Renal cortical epithelial cell (primary cell): Measurements from ENCODE around the gene AP3S2. TPM values are rescaled to one million over a fixed set of nuclear protein-coding genes. Genes with fewer than 3 reads are reported as not detected.
"Not testable (repeated sequence)": the region's sequence is repeated elsewhere in the genome, so short reads cannot be mapped to it uniquely, and the experiment has no call there.

ENCODE experiments used
- DNase-seq: peaks from one replicate; pipeline ENCODE4 v3.0.0-alpha.2; 2011; ENCODE audit warnings: low read depth
- total RNA-seq: library from RNA; depleted of rRNA; stranded (reverse); fragments of >200 nt; gene quantifications from 2 replicates; pipeline ENCODE4 v1.2.3, GENCODE V29; 2014

Gene AP3S2
- total RNA-seq, 1 donor from 2014 or later = 74.4 TPM

DNA sequence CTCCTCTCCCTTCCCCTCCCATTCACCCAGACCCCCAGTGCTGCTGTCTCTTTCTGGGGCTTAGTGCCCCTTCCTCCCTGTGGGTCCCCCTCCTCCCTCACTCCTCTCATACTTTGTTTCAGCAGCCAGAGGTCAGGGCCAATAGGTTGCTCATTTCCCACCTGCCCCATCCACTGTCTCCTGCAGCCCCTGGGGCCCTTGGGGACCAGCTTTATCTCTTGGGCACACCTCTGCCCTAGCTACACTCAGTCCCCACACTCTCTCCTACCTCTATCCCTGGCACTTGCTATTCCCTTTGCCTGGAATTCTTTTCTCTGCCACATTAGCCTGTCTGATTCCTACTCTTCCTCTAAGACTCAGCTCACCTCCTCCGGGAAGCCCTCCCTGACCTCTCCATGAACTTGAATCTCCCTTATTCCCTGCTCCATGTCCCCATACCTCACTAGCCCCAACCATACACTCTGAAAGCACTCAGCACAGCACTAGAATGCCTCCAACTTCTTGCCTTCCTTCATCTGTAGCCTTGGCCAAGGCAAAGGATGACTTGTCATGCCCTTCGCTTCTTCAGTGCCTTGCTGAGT, 93.8 kb downstream of the AP3S2 start:
- DNase-seq = no peak

DNA sequence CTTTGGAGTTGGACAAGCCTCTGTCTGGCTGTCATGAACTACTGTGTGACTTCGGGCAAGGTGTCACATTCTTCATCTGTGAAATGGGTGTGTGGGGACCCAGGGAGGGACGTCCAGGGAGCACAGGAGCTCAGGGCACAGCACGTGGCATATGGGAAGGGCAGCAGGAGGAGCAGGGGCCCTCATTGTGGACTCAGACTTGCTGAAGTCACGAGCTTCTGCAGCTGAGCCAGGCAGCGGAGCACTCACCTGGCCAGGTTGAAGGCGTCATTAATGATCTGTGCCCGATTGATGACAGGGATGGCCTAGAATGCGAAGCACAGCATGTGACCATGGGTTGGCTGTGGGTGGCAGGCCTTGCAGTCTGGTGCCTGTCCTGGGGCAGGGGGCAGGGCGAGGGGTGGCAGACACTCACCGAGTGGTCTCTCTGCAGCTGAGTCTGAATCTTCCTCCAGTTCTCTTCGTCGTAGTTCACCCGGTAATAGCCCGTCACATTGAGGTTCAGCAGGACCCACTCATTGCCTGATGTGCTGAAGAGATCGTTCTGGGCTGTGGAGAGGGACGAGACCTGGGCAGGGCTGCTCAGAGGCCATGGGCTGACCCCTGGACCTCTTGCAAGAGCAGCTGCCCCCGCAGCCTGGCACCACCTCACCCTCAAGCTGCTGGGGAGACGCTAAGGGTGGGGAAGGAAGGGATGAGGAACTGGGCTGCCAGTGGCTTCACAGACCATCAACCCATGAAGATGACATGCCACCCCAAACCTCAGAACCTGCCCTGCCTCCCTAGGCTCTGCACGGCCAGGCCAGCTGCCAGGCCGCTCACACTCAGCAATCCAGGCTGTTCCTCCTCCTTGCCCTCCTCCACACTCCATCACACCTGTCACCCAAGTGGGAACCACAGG, 94.5 kb downstream of the AP3S2 start:
- no peak for DNase-seq

DNA sequence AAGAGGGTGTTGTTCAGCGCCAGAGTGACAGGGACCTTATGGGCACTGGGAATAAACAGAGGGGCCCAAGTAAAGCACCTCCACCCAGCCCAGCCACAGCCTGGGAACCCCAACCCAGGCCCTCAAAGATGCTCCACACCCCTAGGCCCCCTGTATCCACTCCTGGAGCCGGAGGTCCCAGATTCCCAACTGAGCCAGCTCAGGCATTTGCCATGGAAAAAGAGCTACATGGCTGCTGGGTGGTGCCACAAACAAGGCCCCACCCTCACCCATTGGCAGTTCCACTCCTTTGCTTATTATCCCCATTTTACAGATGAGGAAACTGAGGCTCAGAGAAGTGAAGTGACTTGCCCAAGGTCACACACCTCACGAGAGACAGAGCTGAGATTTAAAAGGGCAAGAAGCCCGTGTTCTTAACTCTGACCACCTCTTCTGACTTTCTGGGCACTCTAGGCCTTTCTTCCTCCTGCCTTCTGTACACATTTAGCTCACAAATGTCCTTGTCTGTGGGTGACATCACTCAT, 96.1 kb downstream of the AP3S2 start:
- DNase-seq = no peak

DNA sequence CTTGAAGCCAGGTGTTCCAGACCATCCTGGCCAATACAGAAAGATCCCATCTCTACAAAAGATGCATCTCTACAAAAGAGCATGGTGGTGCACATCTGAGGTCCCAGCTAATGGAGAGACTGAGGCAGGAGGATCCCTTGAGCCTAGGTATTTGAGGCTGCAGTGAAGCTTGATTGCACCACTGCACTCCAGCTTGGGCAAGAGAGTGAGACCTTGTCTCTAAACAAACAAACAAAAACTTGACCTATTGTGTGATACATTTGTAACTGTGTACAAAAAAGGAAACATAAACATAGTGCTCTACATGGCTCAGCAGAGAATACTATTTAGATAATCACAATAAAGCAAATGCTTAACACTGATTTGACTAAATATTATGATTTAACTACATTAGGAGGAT, 97.8 kb downstream of the AP3S2 start:
- DNase-seq = no peak

DNA sequence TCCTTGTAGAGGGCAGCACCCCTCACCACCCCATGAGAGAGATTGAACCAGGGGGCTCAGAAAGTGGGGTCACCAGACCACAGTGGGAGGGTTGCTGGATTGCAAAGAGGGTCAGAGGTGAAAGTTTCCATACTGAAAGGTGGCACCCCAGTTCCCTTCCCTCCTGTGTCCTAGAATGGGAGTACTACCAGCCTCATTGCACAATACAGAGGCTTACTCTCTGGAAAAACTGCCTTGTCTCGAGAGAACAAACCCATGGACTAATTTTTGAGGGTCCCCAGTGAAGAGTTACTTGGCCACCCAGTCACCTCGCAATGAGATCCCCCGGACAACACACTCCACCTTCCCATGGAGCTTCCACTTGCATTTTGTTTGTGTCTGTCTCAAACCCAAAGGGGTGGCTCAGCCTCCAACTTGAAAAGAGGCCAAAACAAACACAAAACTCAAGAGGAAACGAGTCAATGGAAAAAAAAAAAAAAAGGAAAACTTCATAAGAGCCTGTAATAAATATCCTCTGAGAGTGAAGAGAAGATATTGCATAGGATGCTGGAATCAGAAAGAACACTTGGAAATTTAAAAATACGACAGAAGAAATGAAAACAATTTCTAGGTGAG, 99.1 kb downstream of the AP3S2 start:
- peak; percentile 55 for DNase-seq

DNA sequence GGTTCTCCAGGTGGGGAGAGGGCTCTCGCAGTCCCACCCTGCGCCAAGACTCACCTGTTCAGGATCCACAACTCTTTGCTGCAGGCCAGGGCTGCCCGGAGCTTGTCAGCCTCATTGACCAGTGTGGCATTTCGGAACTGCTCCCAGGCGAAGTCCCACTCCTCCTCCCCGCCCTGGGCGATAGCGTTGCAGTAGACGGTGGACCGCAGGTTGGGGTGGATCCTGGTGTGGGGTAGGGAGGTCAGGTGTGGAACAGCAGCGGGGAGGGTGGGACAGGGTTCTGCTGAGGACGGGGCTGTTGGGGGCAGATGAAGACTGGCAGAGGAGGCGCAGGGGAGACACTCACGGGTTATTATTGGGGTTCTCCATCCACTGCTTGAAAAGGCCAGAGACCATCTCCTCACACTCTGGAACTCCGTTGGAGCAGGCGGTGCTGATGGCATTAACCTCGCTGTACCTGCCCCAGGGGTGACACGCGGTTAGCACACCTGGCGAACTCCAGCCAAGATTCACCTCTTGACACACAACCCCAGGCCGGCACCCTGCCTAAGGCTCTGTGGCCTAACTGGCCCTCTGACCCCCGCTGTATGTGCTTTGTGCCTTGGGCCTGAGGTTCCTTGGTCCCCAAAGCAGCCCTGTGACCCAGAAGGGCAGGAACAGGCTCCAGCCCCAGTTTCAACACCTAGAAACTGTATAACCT, 101.5 kb downstream of the AP3S2 start:
- no peak for DNase-seq

DNA sequence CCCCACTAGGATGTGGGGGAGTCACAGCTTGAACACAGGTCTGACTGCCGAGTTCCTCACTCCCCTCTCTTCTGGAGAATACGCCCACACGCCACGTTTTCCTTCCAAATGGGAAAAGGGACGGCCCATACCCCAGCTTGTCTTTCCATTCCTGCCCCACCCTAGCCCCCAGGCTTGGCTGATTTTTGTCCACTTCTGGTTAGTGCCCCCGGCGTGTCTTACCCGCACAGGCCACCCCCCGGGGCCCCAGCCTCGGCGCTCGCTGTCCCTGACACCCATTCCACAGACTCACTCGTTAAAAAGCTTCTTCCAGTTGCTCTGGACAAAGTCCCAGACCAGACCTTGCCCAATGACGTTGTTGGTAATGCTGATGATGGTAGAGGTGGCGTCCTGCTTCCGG, 103.1 kb downstream of the AP3S2 start:
- DNase-seq = no peak

DNA sequence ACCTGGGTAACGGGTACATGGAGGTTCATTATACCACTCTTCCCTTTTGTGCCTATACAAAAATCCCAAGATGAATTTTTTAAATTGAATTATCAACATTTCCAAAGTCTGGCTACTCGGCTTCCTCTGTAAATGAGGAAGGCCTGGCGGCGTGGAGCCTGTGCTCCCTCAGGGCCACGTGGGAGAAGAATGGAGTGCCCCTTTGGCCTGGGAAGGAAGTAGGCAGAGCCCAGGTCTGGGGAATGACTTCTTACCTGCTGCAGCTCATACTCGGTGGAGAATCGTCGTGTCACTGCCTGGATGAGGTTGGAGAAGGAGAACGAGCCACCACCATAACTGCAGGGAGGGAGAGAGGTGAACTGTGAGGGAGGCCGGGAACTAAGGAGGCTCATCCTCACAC, 103.6 kb downstream of the AP3S2 start:
- DNase-seq = no peak

DNA sequence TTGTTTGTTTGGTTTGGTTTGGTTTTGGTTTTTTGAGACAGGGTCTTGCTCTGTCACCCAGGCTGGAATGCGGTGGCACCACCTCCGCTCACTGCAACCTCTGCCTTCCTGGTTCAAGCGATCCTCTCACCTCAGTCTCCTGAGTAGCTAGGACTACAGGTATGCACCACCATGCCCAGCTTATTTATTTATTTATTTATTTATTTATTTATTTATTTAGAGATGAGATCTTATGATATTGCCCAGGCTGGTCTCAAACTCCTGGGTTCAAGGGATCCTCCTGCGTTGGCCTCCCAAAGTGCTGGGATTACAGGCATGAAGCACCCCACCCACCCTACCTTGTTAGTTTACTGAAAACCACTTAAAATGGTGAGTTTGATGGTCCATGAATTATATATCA, 105.2 kb downstream of the AP3S2 start:
- DNase-seq = not testable (repeated sequence)

DNA sequence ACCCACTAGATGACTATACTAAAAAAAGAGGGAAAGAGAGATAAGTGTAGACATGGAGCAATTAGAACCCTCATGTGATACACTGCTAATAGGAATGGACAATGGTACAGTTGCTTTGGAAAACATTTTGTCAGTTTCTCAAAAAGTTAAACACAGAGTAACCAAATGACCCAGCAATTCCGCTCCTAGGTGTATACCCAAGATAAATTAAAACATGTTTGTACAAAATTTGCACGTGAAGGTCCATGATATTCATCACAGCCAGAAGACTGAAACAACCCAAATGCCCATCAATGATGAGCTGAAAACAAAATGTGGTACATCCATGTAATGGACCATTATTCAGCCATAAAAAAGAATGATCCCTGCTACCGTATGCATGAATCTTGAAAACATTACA, 105.8 kb downstream of the AP3S2 start:
- DNase-seq = no peak

DNA sequence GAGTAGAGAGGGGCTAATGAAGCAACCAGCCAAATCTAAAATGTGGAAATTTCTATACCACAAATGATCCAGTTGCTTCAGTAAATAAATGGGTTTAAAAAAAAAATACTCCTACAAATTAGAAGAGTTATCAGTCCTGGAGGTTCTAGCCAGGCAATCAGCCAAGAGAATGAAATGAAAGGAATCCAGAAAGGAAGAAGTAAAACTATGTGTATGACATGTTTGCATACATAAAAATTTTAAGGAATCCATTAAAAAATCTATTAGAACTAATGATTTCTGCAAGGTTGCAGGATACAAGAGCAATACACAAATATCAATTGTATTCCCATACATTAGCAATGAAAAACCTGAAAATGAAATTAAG, 108.0 kb downstream of the AP3S2 start:
- no peak for DNase-seq

DNA sequence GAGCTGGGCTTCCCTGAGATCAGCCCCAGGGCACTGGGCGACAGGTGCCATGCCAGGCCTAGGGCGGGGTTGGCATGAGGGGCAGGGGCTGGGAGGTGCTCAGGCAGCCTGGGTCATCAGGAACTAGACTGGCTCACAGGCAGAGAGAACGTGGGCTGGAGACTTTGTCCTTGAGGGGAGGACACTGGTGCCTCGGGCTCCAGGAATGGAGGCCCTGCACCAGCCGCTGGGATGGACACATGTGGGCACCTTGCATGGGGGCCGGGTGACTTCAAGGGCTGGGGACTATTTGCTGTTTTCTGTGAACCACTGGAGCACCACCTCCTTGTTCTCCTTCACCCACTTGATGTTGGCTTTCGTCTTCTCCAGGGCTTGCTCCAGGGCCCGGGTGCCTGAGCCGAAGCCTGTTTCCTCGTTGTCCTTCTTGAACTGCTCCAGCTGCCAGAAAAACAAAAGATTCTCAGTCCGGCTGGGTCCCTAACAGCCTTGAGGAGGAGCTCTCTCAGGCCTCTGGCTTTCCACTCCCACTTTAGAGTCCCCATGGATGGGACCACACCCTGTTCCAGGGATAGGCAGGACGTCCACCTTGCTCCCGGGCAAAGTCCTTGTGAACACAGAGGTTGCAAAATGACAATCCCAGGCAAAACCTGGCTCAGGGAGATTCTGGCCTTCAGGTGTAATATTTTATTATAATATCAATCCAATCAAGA, 108.6 kb downstream of the AP3S2 start:
- no peak for DNase-seq

DNA sequence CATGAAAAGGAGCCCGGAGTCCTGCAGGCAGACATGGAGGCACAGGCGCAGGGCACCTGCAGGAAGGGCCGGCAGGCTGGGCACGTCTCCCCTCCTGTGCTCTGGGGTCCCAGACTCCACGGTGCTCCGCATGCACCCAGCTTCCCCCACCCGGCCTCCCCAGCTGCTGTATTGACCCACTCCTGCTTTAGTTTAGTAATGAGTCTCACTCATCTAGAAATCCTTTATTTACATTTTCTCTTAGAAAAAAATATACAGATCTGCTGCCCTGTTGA, 109.2 kb downstream of the AP3S2 start:
- no peak for DNase-seq

DNA sequence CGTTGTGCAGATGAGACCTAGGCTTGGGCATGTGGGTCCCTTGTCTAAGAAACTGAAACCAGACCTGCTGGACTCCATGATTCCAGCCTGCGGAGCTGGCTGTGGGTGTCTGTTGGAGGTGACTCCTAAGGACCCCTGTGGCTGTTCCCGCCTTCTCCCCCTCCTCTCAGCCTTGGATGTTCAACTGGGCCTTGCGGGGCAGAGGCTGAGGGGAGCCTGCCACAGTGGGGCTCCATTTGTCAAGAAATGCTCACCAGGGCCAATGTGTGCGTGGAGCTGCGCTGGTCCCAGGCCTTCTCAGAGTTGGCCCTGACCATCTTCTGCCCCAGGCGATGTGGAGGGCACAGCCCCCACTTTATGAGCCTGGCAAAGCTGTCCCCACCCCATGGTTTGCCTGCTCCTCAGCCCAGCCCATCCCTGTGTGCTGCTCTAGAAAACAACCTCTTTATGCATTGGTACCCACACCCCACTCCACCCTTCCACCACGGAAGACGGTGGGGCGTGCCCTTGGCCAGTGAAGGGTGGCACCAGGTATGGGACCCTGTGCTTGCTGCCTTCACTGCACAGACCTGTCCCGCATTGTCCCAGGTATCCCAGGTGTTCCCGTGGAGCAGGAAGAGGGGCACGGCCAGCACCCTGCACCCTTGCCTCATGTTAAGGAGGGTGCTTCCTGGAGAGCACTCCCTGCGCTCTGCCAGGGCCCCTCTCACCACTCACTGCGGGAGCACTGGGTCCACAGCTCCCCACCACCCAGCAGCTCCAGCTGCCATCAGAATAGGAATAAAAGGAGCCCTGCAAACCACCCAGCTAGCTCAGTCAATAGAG, 109.7 kb downstream of the AP3S2 start:
- DNase-seq = no peak

DNA sequence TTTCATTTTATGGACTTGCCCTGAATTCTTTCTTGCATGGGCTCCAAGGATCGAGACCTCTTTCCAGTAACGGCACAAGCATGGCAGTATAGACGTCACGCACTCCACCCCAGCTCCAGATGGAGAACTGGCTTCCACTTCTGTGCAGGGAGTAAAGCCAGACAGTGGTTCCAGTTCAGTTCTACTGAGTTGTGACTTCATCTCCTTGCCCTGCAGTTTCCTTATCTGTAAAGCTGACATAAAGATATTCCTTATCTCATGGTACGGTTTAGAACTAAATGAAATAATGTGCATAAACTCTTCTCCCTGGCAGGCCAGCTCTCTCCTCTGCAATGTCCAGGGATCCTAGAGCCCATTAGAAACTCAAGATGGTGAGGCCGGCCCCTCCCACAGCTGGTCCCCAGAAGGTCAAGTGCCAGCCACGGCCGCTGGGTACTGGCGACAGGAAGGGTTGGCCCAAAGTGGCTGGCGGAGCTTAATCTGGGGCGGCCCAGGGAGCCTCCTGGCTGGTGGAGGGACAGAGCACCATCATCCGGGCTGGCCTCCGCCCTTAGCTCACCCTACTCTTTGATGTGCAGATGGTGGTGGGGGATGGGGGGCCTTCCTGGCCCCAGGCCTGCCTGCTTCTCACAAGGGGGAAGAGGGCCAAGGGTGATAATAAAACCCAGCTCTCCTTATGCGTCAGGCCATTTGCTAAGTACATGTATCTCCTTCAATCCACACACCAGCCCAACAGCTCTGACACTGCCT, 110.5 kb downstream of the AP3S2 start:
- DNase-seq = no peak

DNA sequence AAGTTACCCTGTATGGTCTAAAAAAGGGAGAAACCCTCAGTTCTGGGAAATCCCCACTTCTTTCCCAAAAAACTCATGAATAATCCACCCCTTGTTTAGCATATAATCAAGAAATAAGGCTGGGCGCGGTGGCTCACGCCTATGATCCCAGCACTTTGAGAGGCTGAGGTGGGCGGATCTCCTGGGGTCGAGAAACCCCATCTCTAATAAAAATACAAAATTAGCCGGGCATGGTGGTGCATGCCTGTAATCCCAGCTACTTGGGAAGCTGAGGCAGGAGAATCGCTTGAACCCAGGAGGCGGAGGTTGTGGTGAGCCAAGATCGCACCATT, 111.2 kb downstream of the AP3S2 start:
- DNase-seq = not testable (repeated sequence)

DNA sequence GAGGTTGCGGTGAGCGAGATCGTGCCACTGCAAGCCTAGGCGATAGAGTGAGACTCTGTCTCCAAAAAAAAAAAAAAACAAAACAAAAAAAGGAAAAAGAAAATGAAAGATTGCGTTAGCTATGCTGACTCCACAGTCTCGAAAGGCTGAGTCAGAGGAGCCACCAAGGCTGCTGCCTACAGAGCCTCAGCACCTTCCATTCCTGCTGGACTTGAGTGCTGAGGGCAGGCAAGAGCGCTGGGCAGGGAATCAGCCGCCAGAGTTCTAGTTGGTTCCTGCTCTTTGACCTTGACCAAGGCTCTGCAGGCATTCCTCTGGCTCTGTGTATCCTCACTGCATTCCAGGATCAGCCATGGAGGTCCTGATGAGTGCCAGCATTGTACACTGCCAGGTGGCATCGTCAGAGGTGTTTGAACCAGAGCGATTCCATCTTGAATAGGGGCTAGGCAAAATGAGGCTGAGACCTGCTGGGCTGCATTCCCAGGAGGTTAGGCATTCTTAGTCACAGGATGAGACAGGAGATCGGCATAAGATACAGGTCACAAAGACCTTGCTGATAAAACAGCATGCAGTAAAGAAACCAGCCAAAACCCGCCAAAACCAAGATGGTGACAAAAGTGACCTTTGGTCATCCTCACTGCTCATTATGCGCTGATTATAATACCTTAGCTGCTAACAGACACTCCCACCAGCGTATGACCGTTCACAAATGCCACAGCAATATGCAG, 111.7 kb downstream of the AP3S2 start:
- peak; percentile 59 for DNase-seq

DNA sequence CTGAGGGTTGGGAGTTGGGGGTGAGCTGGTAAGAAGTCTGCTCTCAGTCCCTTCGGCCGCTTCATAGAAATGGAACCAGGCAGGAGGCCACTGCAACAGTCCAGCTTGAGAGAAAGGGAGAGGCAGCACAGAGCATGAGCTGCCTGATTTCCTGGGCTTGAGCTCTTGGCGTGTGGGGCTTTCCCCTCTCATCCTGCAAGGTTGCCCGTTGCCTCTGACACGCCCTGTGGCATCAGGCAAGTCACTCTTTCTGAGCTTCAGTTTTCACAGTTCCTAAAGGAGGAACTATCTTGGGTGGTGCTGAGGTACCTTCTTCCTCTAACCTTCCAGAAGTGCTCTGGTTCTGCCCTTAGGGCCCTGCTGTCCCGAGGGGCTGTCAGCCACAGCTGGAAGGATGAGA, 112.7 kb downstream of the AP3S2 start:
- no peak for DNase-seq

DNA sequence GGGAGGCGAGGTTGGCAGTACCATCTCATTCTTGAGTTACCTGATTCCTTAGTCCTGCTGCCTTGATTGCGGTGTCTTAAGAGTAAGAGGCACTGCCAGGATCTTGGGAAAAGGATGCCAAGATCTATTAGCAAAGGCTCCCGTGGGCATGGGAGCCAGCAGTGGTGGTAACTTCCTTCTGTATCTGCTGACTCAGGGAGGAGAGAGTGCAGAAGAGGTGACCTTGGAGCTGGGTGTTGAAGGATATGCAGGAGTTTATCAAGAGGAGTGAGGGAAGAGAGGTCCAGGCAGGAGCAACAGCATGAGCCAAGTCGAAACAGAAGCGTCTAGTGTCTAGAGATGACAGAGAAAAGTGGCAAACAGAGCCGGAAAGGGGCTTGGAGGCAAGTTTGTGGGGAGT, 113.2 kb downstream of the AP3S2 start:
- DNase-seq = no peak
